GM06990 (cell line): ENCODE results near the gene RGS10.
A peak's percentile ranks its signal among the peaks of the same experiment; 100 is the strongest.

ENCODE experiments used
- DNase-seq: peaks from one replicate; pipeline ENCODE4 v3.0.0-alpha.2; 2011; ENCODE audit not compliant: insufficient read length; ENCODE audit errors: extremely low read depth
- H3K27me3 ChIP-seq: replicated peaks from 2 replicates; pipeline ENCODE4 v1.6.0; 2011; ENCODE audit warnings: low read length; ENCODE audit not compliant: control insufficient read depth, insufficient read depth
- H3K36me3 ChIP-seq: 2 replicates; pipeline ENCODE4 v1.5.1; 2011; ENCODE audit warnings: low read length; ENCODE audit not compliant: control insufficient read depth, insufficient read depth
- H3K4me3 ChIP-seq: replicated peaks from 2 replicates; pipeline ENCODE4 v1.5.1; 2011; ENCODE audit warnings: low read depth, mild to moderate bottlenecking, control low read depth, low read length
- TF ChIP-seq, protein P1 (sequence below): IDR thresholded peaks from 2 replicates; pipeline ENCODE4 v1.5.1; 2011; ENCODE audit warnings: low read length, control low read depth, mild to moderate bottlenecking, inconsistent platforms; ENCODE audit not compliant: insufficient read depth, poor library complexity, severe bottlenecking

RGS10 gene

DNA sequence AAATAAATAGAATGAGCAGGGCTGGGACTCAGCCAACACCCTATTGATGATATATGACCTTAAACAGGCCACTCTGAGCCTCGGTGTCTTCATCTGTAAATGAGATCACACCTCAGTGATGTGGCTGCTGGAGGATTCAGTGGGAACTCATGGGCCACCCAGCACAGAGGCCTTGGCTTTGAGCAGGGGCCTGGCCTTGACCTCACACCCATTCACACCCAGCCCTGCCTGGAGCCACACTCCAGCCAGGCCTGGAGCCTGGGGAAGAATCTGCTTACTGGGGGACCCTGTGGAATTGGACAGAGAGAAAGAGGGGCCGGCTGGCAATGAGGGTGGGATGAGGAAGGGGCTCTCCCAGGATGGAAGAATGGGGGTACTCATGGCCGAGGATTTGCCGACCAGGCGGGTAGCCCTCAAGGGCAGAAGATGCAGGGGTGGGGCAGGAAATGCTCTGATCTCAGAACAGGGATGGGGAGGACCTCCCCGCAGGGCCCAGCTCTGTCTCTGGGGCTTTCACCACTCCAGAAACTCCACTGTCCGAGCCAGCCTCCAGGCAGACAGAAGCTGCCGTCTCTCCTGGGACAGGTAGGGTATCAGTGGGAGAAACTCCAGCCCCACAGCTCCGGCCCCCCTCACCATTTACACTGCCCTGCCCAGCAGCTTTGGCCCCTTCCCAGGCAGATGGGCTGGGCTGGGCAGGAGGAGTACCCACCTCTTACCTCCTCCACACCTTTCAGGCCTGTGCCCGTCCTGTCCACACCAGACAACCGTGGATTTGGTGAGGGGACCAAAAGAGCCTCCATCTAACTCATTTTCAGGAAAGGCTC, 81.9 kb downstream of the RGS10 start:
- TF ChIP-seq, protein P1, sequence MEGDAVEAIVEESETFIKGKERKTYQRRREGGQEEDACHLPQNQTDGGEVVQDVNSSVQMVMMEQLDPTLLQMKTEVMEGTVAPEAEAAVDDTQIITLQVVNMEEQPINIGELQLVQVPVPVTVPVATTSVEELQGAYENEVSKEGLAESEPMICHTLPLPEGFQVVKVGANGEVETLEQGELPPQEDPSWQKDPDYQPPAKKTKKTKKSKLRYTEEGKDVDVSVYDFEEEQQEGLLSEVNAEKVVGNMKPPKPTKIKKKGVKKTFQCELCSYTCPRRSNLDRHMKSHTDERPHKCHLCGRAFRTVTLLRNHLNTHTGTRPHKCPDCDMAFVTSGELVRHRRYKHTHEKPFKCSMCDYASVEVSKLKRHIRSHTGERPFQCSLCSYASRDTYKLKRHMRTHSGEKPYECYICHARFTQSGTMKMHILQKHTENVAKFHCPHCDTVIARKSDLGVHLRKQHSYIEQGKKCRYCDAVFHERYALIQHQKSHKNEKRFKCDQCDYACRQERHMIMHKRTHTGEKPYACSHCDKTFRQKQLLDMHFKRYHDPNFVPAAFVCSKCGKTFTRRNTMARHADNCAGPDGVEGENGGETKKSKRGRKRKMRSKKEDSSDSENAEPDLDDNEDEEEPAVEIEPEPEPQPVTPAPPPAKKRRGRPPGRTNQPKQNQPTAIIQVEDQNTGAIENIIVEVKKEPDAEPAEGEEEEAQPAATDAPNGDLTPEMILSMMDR: no peak
- Histone ChIP-seq H3K4me3 (no peak overlapping the region), H3K27me3 (no peaks in the 10 kb centered on the region), H3K36me3 (no peaks in the 10 kb centered on the region)
- DNase-seq: no peak

DNA sequence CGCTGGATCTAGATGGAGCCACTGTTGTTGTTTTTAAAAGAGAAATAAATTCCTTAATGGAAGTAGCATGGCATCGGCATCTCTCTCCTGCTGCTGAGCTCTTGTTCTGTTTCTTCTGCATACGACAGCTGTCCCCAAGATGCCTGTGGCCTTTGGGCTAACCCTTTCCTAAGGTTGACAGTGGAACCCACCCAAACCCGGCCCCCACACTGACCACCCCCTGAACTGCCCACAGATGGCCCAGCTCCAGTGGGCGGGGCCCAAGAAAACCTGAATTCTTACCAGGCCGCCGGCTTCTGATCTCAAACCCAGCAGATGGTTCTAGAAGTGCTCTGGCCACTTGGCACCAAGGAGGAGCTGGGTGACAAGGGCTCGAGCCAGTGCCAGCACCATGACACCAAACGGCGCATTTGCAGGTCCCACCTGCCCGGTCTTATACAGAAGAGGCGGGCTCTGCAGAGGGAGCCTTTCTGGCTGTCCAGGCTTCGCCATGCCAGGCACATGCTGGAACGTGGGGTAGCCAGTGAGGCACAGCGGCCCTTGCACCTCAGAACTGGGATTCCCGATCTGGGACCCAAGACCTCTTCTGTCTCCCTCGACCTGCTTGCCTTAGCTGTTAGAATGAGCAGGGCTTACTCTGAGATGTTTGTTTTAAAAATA, 82.7 kb downstream of the RGS10 start:
- H3K27me3 ChIP-seq: no peaks in the 10 kb centered on the region
- TF ChIP-seq, protein P1: no peak
- H3K36me3 ChIP-seq: no peaks in the 10 kb centered on the region
- no peak for DNase-seq
- H3K4me3 ChIP-seq: no peak overlapping the region

DNA sequence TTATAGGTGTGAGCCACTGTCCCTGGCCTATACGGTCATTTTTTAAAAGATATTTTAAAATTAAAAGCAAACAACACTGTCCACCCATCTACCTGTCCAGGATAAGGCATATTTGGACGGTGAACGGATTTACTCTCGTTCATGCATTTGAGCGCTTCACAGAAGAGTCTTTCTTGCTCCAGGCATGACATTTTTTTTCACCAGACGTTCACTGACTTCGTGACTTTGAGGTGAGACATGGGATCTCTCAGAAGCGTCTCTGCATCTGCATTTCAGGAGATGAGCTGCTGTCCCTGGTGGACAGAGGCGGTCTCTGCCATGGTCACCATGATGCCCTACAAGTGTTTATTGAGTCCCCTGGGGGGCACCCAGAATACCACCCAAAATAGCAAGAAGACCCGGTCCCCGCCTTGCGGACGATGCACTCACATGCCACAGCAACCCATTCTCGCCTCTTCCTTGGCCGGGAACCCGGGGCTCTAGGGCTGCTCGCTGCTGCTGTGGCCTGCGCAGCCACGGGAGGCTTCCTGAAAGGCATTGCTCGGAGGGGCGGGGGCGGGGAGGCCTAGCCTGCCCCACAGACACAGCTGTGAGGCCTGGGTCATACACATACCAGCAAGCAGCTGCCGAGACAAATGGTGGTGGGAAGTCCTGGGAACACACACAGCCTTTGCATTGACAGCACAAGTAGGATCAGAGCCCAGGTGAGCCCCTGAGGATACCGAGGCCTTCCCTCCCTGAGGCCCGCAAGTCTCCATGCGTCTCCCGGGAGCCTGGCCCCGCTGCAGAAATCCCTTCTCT, 84.4 kb downstream of the RGS10 start:
- Histone ChIP-seq H3K36me3 (peaks cover 7% of the 10 kb centered on the region), H3K4me3 (no peak overlapping the region), H3K27me3 (no peaks in the 10 kb centered on the region)
- no peak for DNase-seq
- TF ChIP-seq, protein P1: no peak

DNA sequence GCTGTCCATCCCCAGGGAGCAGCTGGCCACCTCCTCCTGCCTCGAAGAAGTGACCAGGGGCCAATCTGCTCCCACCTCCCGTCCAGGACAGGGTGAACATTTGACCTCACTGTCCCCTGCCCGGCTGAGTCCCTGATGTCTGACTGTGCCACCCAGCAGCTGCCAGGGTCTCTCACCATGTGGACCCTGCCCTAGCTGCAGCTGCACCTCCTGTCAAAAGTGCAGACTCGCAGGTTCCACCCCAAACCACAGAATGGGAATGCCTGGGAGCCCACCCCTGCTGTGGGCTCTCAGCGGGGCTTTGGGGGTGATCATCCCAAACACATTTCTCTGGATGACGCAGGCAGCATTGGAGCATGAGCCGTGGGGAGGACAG, 86.1 kb downstream of the RGS10 start:
- no peaks in the 10 kb centered on the region for H3K27me3 ChIP-seq
- TF ChIP-seq, protein P1: no peak
- no peak for DNase-seq
- peaks cover 13% of the 10 kb centered on the region for H3K36me3 ChIP-seq
- H3K4me3 ChIP-seq: no peak overlapping the region

DNA sequence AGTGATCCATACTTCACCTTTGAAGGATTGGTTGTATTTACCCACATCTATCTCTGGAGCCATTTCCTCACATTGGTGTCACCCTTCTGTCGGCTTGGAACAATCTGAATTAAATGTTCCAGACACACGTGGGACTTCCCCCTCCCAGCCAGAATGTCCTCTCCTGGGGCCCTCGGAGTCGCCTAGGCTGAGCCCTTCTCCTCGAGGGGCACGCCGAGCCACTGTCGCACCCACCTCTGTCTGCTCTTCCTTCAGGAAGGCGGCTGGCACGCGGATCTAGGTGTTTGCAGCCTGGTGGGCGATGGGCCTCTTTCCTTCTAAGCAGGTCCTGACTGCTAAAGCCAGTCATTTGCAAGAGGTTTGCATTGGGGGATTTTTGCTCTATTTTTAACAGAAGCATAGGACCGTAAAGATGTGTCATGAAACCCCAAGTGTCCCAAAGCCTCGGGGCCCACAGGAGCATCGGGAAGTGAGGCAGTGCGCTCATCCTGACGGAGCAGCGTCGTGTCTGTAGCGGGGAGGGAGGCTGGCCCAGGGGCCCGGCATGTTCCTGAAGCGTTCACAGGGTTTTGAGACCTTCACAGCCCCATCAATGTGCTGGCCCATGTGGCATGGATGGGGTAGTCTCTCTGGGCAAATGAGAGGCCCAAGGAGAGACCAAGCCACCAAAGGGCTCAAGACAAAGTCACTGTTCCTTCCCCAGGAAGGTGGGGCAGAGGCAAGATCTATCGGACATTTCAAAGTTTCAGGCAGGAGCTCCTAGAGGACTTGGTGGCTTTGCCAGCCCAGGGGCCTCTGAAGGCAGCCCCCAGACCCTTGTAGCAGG, 86.7 kb downstream of the RGS10 start:
- peaks cover 13% of the 10 kb centered on the region for H3K36me3 ChIP-seq
- peak; percentile 41 for DNase-seq
- H3K27me3 ChIP-seq: no peaks in the 10 kb centered on the region
- TF ChIP-seq, protein P1: no peak
- no peak overlapping the region for H3K4me3 ChIP-seq
